ENCODE measurements around the gene DDX11.
"Not testable (repeated sequence)": the region's sequence is repeated elsewhere in the genome, so short reads cannot be mapped to it uniquely, and the experiment has no call there.

- TF ChIP-seq, protein P1, sequence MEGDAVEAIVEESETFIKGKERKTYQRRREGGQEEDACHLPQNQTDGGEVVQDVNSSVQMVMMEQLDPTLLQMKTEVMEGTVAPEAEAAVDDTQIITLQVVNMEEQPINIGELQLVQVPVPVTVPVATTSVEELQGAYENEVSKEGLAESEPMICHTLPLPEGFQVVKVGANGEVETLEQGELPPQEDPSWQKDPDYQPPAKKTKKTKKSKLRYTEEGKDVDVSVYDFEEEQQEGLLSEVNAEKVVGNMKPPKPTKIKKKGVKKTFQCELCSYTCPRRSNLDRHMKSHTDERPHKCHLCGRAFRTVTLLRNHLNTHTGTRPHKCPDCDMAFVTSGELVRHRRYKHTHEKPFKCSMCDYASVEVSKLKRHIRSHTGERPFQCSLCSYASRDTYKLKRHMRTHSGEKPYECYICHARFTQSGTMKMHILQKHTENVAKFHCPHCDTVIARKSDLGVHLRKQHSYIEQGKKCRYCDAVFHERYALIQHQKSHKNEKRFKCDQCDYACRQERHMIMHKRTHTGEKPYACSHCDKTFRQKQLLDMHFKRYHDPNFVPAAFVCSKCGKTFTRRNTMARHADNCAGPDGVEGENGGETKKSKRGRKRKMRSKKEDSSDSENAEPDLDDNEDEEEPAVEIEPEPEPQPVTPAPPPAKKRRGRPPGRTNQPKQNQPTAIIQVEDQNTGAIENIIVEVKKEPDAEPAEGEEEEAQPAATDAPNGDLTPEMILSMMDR (IDR thresholded peaks at IDR 0.05; ENCODE audit: low read length), result not testable (repeated sequence)
- TF ChIP-seq EZH2 (optimal IDR thresholded peaks at IDR 0.05; ENCODE audit: low read depth, low read length); EZH2phosphoT487 (IDR thresholded peaks at IDR 0.05; ENCODE audit: low read length): not testable (repeated sequence)
Observed at GRCh38 chr12:31052666-31053439, 20.8 kb upstream of the DDX11 start.

All from MM.1S (cell line).